HepG2 (cell line): Measurements from ENCODE around the gene SHPK. TPM values are rescaled to one million over a fixed set of nuclear protein-coding genes. Genes with fewer than 3 reads are reported as not detected.

Experiments used
- ATAC-seq: fragments of 200-7000 bp; cut with Tn5 transposase; 3 replicates; pipeline ENCODE4 v1.9.1; 2020; ENCODE audit warnings: mild to moderate bottlenecking, moderate library complexity
- BruUV-seq: library from RNA; stranded (reverse); fragments of 400-500 nt; replicated peaks from 2 replicates; lab custom pipeline; 2021; lab: Mats Ljungman, UMichigan
- CTCF ChIA-PET: fragments of 300-600 bp; formaldehyde crosslinking; extraction: SDS; loops from one replicate; lab custom pipeline; 2021; ENCODE audit warnings: low total read pairs, inconsistent platforms, low intra/inter-chr PET ratio; lab: Yijun Ruan, JAX
- POLR2A ChIA-PET: fragments of 350-600 bp; sonication (Branson Sonifier 250); formaldehyde crosslinking; loops from one replicate; lab custom pipeline; 2020; ENCODE audit warnings: antibody characterized with exemption, inconsistent platforms; lab: Yijun Ruan, JAX
- DNase-seq: peaks from one replicate; pipeline ENCODE4 v3.0.0-alpha.2; 2015; ENCODE audit warnings: low spot score
- FAIRE-seq: peaks from 3 replicates; lab custom pipeline; 2011; peaks lifted over from hg19 to GRCh38; lab: Jason Lieb, UNC
- H2AFZ ChIP-seq: one replicate; pipeline ENCODE4 v1.6.1; 2011; ENCODE audit warnings: low read length, inconsistent platforms
- H3K27ac ChIP-seq: fragments of 300-600 bp; 3 replicates; pipeline ENCODE4 v1.8.0; 2011; ENCODE audit warnings: mixed run types, mild to moderate bottlenecking, mixed read lengths, low read length, inconsistent platforms; ENCODE audit not compliant: insufficient read depth; ENCODE audit errors: extremely low read length
- H3K27me3 ChIP-seq, 2 experiments: fragments of 200-600 bp in 1 of 2; 2 replicates in 1 of 2; 3 replicates in 1 of 2; pipeline versions ENCODE4 v1.6.0 to v1.8.0; 2011; ENCODE audit warnings: low read length in 2 of 2, mild to moderate bottlenecking in 2 of 2, moderate library complexity in 2 of 2, inconsistent platforms in 1 of 2; ENCODE audit not compliant: insufficient read depth in 2 of 2, control insufficient read depth in 1 of 2
- H3K36me3 ChIP-seq, 2 experiments: fragments of 200-600 bp in 1 of 2; replicated peaks in 1 of 2; 2 replicates in 1 of 2; 3 replicates in 1 of 2; pipeline versions ENCODE4 v1.5.1 to v1.8.0; 2011; ENCODE audit warnings: low read length in 2 of 2, inconsistent platforms in 1 of 2; ENCODE audit not compliant: insufficient read depth in 2 of 2, control insufficient read depth in 1 of 2
- H3K4me1 ChIP-seq: 2 replicates; pipeline ENCODE4 v1.5.1; 2012; ENCODE audit warnings: low read length, inconsistent platforms; ENCODE audit not compliant: insufficient read depth
- H3K4me2 ChIP-seq: 2 replicates; pipeline ENCODE4 v1.6.0; 2011; ENCODE audit warnings: low read depth, low read length, inconsistent platforms
- H3K4me3 ChIP-seq, 3 experiments: fragments of 200-600 bp in 1 of 3; sonication (generic), shearing (Covaris generic) in 1 of 3; replicated peaks in 1 of 3; 2 replicates each; pipeline ENCODE4 v1.5.1; 2011 to 2016; ENCODE audit warnings: low read length in 3 of 3, inconsistent platforms in 2 of 3, low read depth in 2 of 3, mild to moderate bottlenecking in 2 of 3, control low read depth in 1 of 3, mixed read lengths in 1 of 3; ENCODE audit not compliant: insufficient read depth in 1 of 3
- H3K79me2 ChIP-seq: one replicate; pipeline ENCODE4 v1.6.1; 2011; ENCODE audit warnings: low read length, inconsistent platforms; ENCODE audit not compliant: insufficient read depth
- H3K9ac ChIP-seq: 2 replicates; pipeline ENCODE4 v1.6.0; 2011; ENCODE audit warnings: mild to moderate bottlenecking, low read depth, low read length, inconsistent platforms; ENCODE audit not compliant: insufficient read depth
- H3K9me3 ChIP-seq: 2 replicates; pipeline ENCODE4 v1.5.1; 2012; ENCODE audit warnings: mild to moderate bottlenecking, low read length
- H4K20me1 ChIP-seq: 2 replicates; pipeline ENCODE4 v1.6.0; 2011; ENCODE audit warnings: inconsistent platforms, mild to moderate bottlenecking, low read length, moderate library complexity; ENCODE audit not compliant: insufficient read depth
- AGO2 ChIP-seq: fragments of 200-400 bp; formaldehyde crosslinking; optimal IDR thresholded peaks from 2 replicates; pipeline ENCODE3; 2017; ENCODE audit warnings: mild to moderate bottlenecking, low read depth, low read length, moderate library complexity
- NFKB2 ChIP-seq: sonication (generic); formaldehyde crosslinking; IDR thresholded peaks from 2 replicates; pipeline ENCODE4 v1.4.0; 2020; ENCODE audit warnings: missing genetic modification reagents, borderline replicate concordance
- POLR2A ChIP-seq, 2 experiments: IDR thresholded peaks; 2 replicates each; pipeline ENCODE4 v1.6.1; 2011; ENCODE audit warnings: low read depth in 2 of 2, low read length in 2 of 2, mild to moderate bottlenecking in 1 of 2, moderate library complexity in 1 of 2; ENCODE audit not compliant: insufficient read depth in 1 of 2
- ZC3H13 ChIP-seq: sonication (generic); formaldehyde crosslinking; IDR thresholded peaks from 2 replicates; pipeline ENCODE4 v1.8.1; 2023; ENCODE audit warnings: mild to moderate bottlenecking, missing genetic modification reagents, moderate library complexity
- ZNF563 ChIP-seq: sonication (generic); formaldehyde crosslinking; IDR thresholded peaks from 2 replicates; pipeline ENCODE4 v1.8.0; 2022; ENCODE audit warnings: mild to moderate bottlenecking, moderate library complexity, missing genetic modification reagents
- ZNF576 ChIP-seq: sonication (generic); formaldehyde crosslinking; IDR thresholded peaks from 2 replicates; pipeline ENCODE4 v1.4.0; 2020; ENCODE audit warnings: mild to moderate bottlenecking, missing genetic modification reagents
- ZNF678 ChIP-seq: sonication (generic); formaldehyde crosslinking; IDR thresholded peaks from 2 replicates; pipeline ENCODE4 v1.4.0; 2020; ENCODE audit warnings: mild to moderate bottlenecking, missing genetic modification reagents
- ZNF687 ChIP-seq: sonication (generic); formaldehyde crosslinking; IDR thresholded peaks from 2 replicates; pipeline ENCODE4 v1.5.1; 2020; ENCODE audit warnings: mild to moderate bottlenecking, missing genetic modification reagents, moderate library complexity
- WGBS: methylation state at CpG from one replicate; pipeline ENCODE4 v1.1.6; 2017; ENCODE audit warnings: low lambda C conversion rate; 5-methylcytosine and 5-hydroxymethylcytosine counted together
- in situ Hi-C: cut with HindIII; loops from 2 replicates; pipeline ENCODE4 v1.10.0; 2017; ENCODE audit warnings: low pct_unique_long_range_greater_than_20kb; ENCODE audit not compliant: extremely low pct_ligation_motif_present
- intact Hi-C: fragments of 100-400 bp; cut with micrococcal nuclease; formaldehyde crosslinking; loops from one replicate; pipeline ENCODE4 v1.10.0; 2022; ENCODE audit not compliant: unreplicated experiment
- polyA plus RNA-seq, 8 experiments: library from polyadenylated mRNA; depleted of rRNA in 3 of 8; stranded (reverse) in 7 of 8; unstranded in 1 of 8; fragments of >200 nt; fragmentation: Illumina TruSeq in 4 of 8; extraction: Trizol in 4 of 8; gene quantifications; 2 replicates each; pipeline versions ENCODE4 v1.2.1 to v1.2.3, GENCODE V29; 2011 to 2016; ENCODE audit warnings: low read depth in 4 of 8, missing spikeins in 1 of 8, mixed read lengths in 1 of 8; ENCODE audit not compliant: insufficient read depth in 1 of 8
- total RNA-seq, 5 experiments: library from RNA; depleted of rRNA; stranded (reverse); fragments of >200 nt; fragmentation: Illumina TruSeq; extraction: Trizol; gene quantifications; 2 replicates each; pipeline ENCODE4 v1.2.3, GENCODE V29; 2016; ENCODE audit warnings: low read depth in 1 of 5

SHPK gene
- total and polyA plus RNA-seq, 2 of the 13 experiments (the other 11 are each of a cell fraction or from before 2014, with no cell fraction given), result 16.2 to 30.9 TPM

- TF ChIP-seq ZNF687 (no peak), ZNF678 (CRISPR knock-in tag) (no peak), NFKB2 (CRISPR knock-in tag) (no peak)
These were observed 25.5 kb downstream of the SHPK start (continued) for GRCh38 chr17:3610523-3610922.

- H3K27ac ChIP-seq, result no peak overlapping the region
- DNase-seq (no peak), ATAC-seq (no peak), FAIRE-seq (no peak)
- no peaks in the 10 kb centered on the region for H3K9me3 ChIP-seq
- WGBS, result 100% methylated on average over 9 of the region's 10 CpGs
- POLR2A ChIA-PET, result interaction anchor here (0.6 to 1.4 kb wide), 2 partner anchors 25 to 58 kb away, joined by 3 read pairs; no protein-coding TSS in a partner anchor
- no TSS peak for BruUV-seq
- H3K4me1 ChIP-seq, result peaks cover 5% of the 10 kb centered on the region
- no peaks in the 10 kb centered on the region for H3K79me2 ChIP-seq
- H3K4me2 ChIP-seq, result no peak overlapping the region
- H2AFZ ChIP-seq, result no peak overlapping the region
- no peaks in the 10 kb centered on the region for H3K27me3 ChIP-seq
- 0 out of 4 replicates have a peak, but pooled peaks of 1 of the 2 experiments have one; percentile 33 for TF ChIP-seq POLR2A (IDR thresholded peaks at IDR 0.05; ENCODE audit: insufficient read depth in 1 of 2, low read depth in 2 of 2, low read length in 2 of 2)
- peak; percentile 88 for TF ChIP-seq ZC3H13
- no peak for TF ChIP-seq ZNF563 (CRISPR knock-in tag)
- peak; percentile 54 for TF ChIP-seq AGO2
- no peak for TF ChIP-seq ZNF576
- TF ChIP-seq, all 625 proteins: peak for 3
- in situ Hi-C loops (no loop called here), intact Hi-C loops (no loop called here)
- Histone ChIP-seq H3K9ac (no peak overlapping the region), H3K36me3 (peaks cover 27 to 50% of the 10 kb centered on the region in 2 experiments; a peak in 4 of 5 replicates), H4K20me1 (peaks cover 6% of the 10 kb centered on the region; the same call in 1 of the 2 replicates), H3K4me3 (no peak overlapping the region)
- CTCF ChIA-PET, result no interaction called here
These were observed 26.4 kb downstream of the SHPK start for GRCh38 chr17:3609689-3610088.
